GM21825 (cell line): Measurements from ENCODE around the gene FOXRED2.
"Not testable (repeated sequence)": the region's sequence is repeated elsewhere in the genome, so short reads cannot be mapped to it uniquely, and the experiment has no call there.

ENCODE experiments used
- ATAC-seq: cut with Tn5 transposase; IDR thresholded peaks from one replicate; pipeline ENCODE4 v1.9.1; 2021; ENCODE audit warnings: mild to moderate bottlenecking, moderate library complexity; ENCODE audit not compliant: unreplicated experiment

Gene FOXRED2

GRCh38 chr22:36506637-36507517 lies at the start of gene FOXRED2:
TSS of gene FOXRED2 (minus strand) at chr22:36507040. CDS start at chr22:36506422, 618 bp downstream.
- ATAC-seq = peak; percentile 70

DNA sequence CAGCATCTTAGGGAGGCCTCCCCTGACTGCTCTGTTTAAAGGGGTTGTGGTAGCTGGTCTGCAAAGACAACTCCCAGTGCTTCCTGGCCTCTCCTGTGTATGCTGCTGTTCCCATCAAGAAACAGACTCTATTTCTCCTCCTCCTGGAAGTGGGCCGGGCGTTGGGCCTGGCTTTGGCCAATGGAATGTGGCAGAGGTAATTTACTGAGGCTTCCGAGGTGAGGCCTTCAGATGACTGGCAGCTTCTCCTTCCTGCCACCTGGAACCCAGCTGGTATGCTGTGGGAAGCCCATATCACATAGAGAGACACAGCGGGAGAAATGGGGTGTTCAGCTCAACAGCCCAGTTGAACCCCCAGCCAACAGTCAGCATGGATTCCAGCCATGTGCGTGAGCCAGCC lies 47.3 kb upstream of the FOXRED2 start:
- no peak for ATAC-seq

DNA sequence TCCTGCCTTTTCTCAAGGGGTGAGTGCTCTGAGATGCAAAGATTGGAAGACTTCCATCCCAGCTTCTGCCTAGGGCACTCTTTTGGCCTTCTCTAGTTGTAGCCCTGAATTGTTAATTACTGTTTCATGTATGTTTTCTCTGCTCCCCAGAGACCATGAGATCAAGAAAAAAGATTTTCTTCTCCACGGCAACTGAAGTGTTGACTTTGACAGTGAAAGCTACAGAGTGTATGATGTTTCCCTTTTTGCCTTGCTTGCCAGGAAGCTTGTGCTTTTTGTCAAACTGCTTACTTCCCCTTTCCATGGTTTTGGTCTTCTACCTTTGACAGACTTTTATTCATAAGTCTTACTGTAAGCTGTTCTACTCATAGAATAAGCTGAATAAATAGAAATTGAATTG lies 45.4 kb upstream of the FOXRED2 start:
- no peak for ATAC-seq

- no peak for ATAC-seq
Measured at GRCh38 chr22:36550701-36551495, 44.1 kb upstream of the FOXRED2 start.

DNA sequence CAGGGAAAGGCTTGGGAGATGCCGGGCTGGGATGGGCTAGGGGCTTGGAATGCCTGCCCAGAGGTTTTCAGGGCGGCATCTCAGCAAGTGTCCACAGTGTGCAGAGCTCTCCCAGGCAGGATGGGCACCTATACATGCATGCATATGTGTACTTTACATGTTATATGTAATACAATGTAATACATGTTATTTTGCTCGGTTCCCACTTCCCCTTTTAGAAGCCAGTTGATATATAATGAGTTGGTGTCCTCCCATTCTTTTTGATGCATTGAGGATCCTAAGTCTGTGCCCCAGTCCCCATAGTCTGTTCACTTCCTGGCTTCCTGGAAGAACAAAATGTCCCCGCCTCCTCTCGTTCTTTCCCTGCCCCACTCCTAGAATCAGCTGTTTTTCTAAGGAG lies 42.2 kb upstream of the FOXRED2 start:
- no peak for ATAC-seq

GRCh38 chr22:36548606-36549005 lies 41.8 kb upstream of the FOXRED2 start:
- ATAC-seq = no peak

- ATAC-seq = no peak
Measured at GRCh38 chr22:36546932-36547331, 40.1 kb upstream of the FOXRED2 start.

DNA sequence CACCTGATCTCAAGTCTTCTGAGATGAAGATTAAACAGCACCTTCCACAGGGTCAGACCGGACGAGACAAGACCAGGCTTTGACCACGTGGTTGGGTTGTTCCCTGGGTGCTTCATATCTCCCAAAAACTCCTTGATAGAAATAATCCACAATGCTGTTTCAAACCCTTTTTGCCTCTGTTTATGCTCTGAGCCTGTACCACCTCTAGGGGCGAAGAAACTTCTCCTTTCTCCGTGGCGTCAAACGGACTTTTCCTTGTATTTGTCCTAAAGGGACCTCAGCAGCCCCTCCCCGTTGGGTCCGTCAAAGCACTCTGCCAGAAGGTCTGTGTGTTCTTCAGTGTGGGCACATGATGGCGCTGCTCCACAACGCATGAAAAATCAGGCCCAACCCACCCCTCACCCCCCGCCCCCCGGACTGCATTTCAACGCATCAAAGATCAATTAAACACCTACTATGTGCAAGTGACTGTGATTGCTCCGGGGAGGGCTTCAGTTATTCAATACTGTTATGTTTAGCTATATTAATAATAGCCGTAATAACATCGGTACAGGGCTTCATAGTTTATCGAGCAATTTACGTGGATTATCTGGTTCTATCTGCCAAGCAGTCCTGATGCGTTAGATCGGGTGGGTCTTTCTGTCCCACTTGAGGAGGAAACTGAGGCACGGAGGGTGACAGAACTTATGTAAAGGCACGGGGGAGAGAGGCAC lies 39.4 kb upstream of the FOXRED2 start:
- no peak for ATAC-seq

DNA sequence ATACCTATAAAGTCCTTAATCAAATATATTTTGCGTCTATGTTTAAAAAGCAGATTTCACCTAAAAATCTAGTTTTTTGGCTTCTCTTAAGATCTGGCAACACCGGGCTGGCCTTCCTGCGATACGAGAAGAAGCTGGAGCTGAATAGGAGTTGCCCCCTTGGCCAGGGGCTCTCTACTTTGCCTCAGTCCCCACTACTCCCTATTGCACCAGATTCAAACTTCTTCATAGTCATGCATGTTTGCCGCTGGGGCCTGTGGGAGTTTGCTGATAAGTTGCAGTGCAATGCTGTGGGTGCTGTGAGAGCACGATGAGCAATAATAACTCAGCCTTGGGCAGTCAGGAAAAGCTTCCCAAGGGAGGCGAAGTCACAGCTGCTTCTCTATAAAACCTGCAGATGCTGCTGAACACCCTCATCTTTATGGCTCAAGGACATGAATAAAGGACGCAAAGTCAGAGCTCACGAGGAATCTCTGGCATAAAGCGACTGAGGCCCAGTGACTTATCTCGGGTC lies 37.3 kb upstream of the FOXRED2 start:
- no peak for ATAC-seq

DNA sequence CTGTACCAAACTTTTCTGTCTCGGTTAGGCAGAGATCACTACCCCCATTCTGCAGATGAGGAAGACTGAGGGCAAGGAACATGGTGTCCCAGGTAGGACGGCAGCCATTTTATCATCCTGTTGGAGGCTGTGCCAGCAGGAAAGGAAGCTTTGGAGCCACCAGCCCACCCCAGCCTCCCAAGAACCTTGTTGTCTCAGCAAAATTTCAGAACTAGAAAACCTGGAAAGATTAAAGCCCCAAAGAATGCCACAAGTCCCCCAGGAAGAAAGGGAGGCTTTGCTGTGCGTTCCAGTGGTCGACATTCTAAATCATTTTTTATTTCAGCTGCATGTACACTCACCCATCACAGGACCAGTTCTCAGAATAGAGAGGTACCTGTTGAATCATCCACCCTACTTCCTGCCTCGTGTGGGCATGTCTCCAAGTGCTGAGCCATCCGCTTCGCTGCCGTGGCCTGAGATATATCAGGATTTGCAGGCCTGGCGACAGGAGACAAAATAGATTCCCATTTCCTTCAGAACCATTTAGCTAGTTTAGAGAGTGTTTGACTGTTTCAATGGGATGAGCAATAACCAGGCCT lies 35.1 kb upstream of the FOXRED2 start:
- ATAC-seq = no peak

DNA sequence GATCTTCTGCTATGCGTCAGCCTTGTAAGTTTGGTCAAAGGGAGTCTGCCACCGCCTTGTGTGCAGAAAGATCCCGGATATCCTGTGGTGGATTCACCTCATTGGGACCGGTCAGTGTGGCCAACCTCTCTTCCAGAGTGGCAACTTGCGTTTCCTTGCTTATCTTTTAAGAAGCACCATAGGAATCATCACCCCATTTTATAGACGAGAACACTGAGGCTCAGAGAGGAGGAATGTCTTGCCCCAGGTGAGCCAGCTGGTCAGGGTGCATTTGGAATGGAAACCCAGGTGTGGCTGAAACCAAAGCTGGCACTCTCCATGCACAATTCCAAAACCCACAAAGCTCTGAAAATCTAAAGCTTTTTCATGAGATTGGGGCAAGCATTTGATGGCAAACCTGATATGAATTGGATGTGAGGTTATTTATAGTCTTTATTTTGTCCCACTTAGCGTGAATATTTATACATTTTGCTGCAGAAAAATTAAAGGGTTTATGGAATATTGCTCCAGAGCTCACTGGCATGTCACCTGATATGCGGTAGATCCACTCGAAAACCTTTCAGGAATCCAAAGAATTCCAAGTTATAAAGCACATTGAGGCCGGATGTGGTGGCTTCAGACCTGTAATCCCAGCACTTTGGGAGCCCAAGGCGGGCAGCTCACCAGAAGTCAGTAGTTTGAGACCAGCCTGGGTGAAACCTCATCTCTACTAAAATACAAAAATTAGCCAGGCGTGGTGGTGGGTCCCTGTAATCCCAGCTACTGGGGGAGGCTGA lies 34.2 kb upstream of the FOXRED2 start:
- ATAC-seq = no peak

DNA sequence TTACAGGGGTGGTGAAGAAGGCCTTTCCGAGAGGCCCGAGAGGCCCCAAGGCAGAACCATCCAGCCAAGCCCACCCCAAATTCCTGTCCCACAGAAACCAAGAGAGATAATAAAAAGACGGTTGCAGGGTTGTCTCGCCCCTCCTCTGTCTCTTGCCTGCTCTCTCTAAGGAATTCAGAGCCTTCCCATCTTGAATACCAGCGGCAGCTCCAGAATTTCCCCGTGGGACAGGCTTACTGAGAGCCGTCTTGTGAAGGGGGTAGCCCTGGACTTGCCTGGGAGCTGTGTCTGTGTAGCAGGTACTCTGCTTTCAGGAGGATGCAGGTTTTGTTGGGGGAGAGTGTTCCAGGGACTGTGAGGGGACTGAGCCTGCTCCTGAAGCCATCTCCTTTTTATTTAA lies 31.7 kb upstream of the FOXRED2 start:
- ATAC-seq = no peak

DNA sequence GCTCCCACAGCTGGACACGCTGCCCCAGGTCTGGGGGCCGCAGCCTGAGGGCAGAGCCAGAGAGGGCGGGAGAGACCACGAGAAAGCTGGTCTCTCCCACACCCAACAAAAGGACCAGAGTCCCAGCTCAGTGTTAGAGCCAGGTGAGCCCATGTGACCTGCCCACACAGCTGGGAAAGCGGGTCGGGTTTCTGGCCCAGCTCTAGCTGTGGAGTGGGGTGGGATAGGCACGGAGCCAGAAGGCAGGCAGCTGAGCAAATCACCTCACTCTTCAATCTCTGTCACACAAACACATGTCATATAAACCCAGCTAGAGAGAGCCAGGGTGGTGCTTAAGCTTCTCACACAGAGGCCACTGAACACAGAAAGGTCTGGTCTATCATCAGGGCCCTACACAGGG lies 29.9 kb upstream of the FOXRED2 start:
- no peak for ATAC-seq

DNA sequence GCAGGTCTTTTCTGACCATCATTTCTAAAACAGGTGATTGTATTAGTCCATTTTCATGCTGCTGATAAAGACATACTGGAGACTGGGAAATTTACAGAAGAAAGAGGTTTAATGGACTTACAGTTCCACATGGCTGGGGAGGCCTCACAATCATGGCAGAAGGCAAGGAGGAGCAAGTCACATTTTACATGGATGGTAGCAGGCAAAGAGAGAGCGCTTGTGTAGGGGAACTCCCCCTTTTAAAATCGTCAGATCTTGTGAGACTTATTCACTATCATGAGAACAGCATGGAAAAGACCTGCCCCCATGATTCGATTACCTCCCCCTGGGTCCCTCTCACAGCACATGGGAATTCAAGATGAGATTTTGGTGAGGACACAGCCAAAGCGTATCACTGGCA lies 26.5 kb upstream of the FOXRED2 start:
- not testable (repeated sequence) for ATAC-seq

GRCh38 chr22:36532466-36532865 lies 25.6 kb upstream of the FOXRED2 start:
- no peak for ATAC-seq

- ATAC-seq = peak; percentile 90
Measured at GRCh38 chr22:36528795-36529751, 22.2 kb upstream of the FOXRED2 start, which contains the start of gene EIF3D. TSS of gene EIF3D (minus strand) at chr22:36529166. CDS start at chr22:36526121, 3,045 bp downstream.

- peak; percentile 1 for ATAC-seq
Measured at GRCh38 chr22:36528341-36528740, 21.5 kb upstream of the FOXRED2 start.

DNA sequence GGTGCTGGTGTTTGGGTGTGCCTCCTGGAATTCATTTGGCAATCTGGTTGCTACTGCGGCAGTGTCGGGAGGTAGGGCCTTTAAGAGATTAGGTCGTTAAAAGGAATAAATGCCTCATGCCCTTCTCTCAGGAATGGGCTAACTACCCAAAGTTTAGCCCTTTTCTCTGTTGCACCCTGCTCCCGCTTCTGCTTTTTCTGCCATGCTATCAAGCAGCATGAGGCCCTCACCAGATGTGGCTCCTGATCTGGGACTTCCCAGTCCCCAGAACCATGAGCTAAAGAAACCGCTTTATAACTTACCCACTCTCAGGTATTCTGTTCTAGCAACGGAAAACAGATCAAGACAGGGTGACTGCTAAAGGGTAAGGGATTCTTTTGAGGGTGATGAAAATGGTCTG lies 15.8 kb upstream of the FOXRED2 start:
- ATAC-seq = no peak

- no peak for ATAC-seq
Measured at GRCh38 chr22:36520423-36520822, 13.6 kb upstream of the FOXRED2 start.
